MCF 10A (cell line): ENCODE results near the gene HIF1A. TPM values are rescaled to one million over a fixed set of nuclear protein-coding genes. Genes with fewer than 3 reads are reported as not detected.
A peak's percentile ranks its signal among the peaks of the same experiment; 100 is the strongest.

Experiments
- BruUV-seq: library from RNA; stranded (reverse); fragments of 400-500 nt; replicated peaks from 2 replicates; lab custom pipeline; 2021; lab: Mats Ljungman, UMichigan
- CTCF ChIA-PET: fragments of 300-600 bp; sonication (Branson Sonifier 250); formaldehyde crosslinking; extraction: SDS; loops from one replicate; lab custom pipeline; 2021; ENCODE audit warnings: antibody characterized with exemption, inconsistent platforms; lab: Yijun Ruan, JAX
- POLR2A ChIA-PET: fragments of 300-600, 350-650 bp; sonication (Branson Sonifier 250); formaldehyde crosslinking; extraction: SDS; loops from one replicate; lab custom pipeline; 2020; ENCODE audit warnings: antibody characterized with exemption, inconsistent platforms; lab: Yijun Ruan, JAX
- DNase-seq: peaks from one replicate; pipeline ENCODE4 v3.0.0-alpha.2; 2018; ENCODE audit not compliant: unreplicated experiment
- H3K27ac Mint-ChIP-seq: one replicate; pipeline ENCODE4 v1.8.0; 2022; ENCODE audit warnings: mild to moderate bottlenecking, low read depth, mixed read lengths; ENCODE audit not compliant: unreplicated experiment
- H3K27me3 Mint-ChIP-seq: one replicate; pipeline ENCODE4 v1.8.0; 2022; ENCODE audit warnings: mixed read lengths; ENCODE audit not compliant: insufficient read depth, unreplicated experiment
- H3K36me3 Mint-ChIP-seq: one replicate; pipeline ENCODE4 v1.8.0; 2022; ENCODE audit warnings: mild to moderate bottlenecking, moderate library complexity, mixed read lengths; ENCODE audit not compliant: insufficient read depth, unreplicated experiment
- H3K4me1 Mint-ChIP-seq: one replicate; pipeline ENCODE4 v1.8.0; 2022; ENCODE audit warnings: mixed read lengths; ENCODE audit not compliant: insufficient read depth, unreplicated experiment
- H3K4me3 Mint-ChIP-seq: one replicate; pipeline ENCODE4 v1.8.0; 2022; ENCODE audit warnings: mild to moderate bottlenecking, moderate library complexity, mixed read lengths; ENCODE audit not compliant: unreplicated experiment
- H3K9me3 Mint-ChIP-seq: one replicate; pipeline ENCODE4 v1.8.0; 2022; ENCODE audit warnings: mixed read lengths; ENCODE audit not compliant: unreplicated experiment
- CTCF ChIP-seq: fragments of 200-600 bp; IDR thresholded peaks from one replicate; pipeline ENCODE4 v1.8.0; 2022; ENCODE audit warnings: antibody characterized with exemption, mild to moderate bottlenecking; ENCODE audit not compliant: unreplicated experiment
- intact Hi-C: fragments of 100-400 bp; cut with micrococcal nuclease; formaldehyde crosslinking; loops from 2 replicates; pipeline ENCODE4 v1.14.1; 2022
- total RNA-seq: library from RNA; stranded (reverse); gene quantifications from 2 replicates; pipeline ENCODE4 v1.2.3, GENCODE V29; 2022

Gene HIF1A
- total RNA-seq, 1 experiment from 2014 or later: 193 TPM

- no peak for TF ChIP-seq CTCF
- Mint-ChIP-seq H3K27ac (peak overlapping the region; percentile 71), H3K4me3 (no peak overlapping the region), H3K27me3 (no peaks in the 10 kb centered on the region), H3K4me1 (peaks cover 20% of the 10 kb centered on the region), H3K9me3 (no peaks in the 10 kb centered on the region), H3K36me3 (peaks cover 34% of the 10 kb centered on the region)
- ChIA-PET CTCF (interaction anchor here (1.6 to 2.7 kb wide), 2 partner anchors 9 to 18 kb away, joined by 4 to 16 read pairs; no protein-coding TSS in a partner anchor), POLR2A (interaction anchor here (0.8 to 9.1 kb wide), 11 partner anchors 9 to 251 kb away, joined by 3 to 67 read pairs (median 4); partner anchors contain the start of gene SNAPC1)
- intact Hi-C loops: no loop called here
- no TSS peak for BruUV-seq
- DNase-seq: no peak
These were observed 25.4 kb downstream of the HIF1A start for GRCh38 chr14:61720741-61721140.

GRCh38 chr14:61724133-61724532, 28.8 kb downstream of the HIF1A start:
- H3K4me1 Mint-ChIP-seq: peaks cover 19% of the 10 kb centered on the region

GRCh38 chr14:61726778-61727658, 31.7 kb downstream of the HIF1A start:
- POLR2A ChIA-PET: interaction anchor here (0.8 to 2.5 kb wide), 6 partner anchors 8 to 35 kb away, joined by 3 to 6 read pairs (median 4); partner anchors contain the start of gene SNAPC1
- Mint-ChIP-seq H3K36me3 (peaks cover 79% of the 10 kb centered on the region), H3K9me3 (no peaks in the 10 kb centered on the region), H3K4me1 (peaks cover 13% of the 10 kb centered on the region), H3K27ac (no peak overlapping the region), H3K27me3 (no peaks in the 10 kb centered on the region), H3K4me3 (no peak overlapping the region)
- BruUV-seq: no TSS peak
- intact Hi-C loops: no loop called here
- DNase-seq: no peak
- CTCF ChIA-PET: interaction anchor here (1.1 to 1.5 kb wide), 3 partner anchors 11 to 111 kb away, joined by 3 to 4 read pairs (median 3); no protein-coding TSS in a partner anchor
- no peak for TF ChIP-seq CTCF

More at GRCh38 chr14:61724133-61724532, 28.8 kb downstream of the HIF1A start:
- CTCF ChIA-PET: no interaction called here
- H3K27me3 Mint-ChIP-seq: no peaks in the 10 kb centered on the region
- POLR2A ChIA-PET: no interaction called here
- no peaks in the 10 kb centered on the region for H3K9me3 Mint-ChIP-seq
- no TSS peak for BruUV-seq
- no peak overlapping the region for H3K27ac Mint-ChIP-seq
- H3K4me3 Mint-ChIP-seq: no peak overlapping the region
- peaks cover 66% of the 10 kb centered on the region for H3K36me3 Mint-ChIP-seq
- TF ChIP-seq CTCF: no peak
- intact Hi-C loops: no loop called here
- no peak for DNase-seq
